ENCODE measurements around the gene KCTD20.
"Not testable (repeated sequence)": the region's sequence is repeated elsewhere in the genome, so short reads cannot be mapped to it uniquely, and the experiment has no call there.

The KCTD20 gene

DNA sequence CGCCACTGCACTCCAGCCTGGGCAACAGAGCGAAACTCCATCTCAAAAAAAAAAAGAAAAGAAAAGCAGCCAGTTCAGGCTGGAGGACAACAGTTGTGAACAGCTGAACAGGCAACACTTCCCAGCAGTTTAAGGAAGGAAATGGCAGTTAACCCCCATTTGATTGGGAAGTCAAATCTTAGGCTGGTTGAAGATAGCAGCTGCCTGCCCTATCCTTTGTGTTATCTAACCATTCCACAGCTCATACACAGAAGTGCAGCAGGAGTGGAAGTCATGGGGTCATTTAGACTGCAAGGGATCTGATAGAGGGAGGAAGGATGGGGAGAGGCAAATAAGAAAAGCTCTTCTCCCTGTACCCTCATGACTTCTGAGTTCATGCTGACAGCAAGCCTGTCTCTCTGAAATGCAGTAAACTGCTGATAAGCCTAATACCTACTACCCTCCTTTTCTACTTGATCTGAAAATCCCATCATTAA is 35.3 kb downstream of the KCTD20 start:
- peaks cover 41% of the 10 kb centered on the region for H3K36me3 ChIP-seq (ENCODE audit: low read length)
- H3K79me2 ChIP-seq (ENCODE audit: insufficient read depth, low read length) = no peaks in the 10 kb centered on the region; the same call in 1 of the 2 replicates
- TF ChIP-seq, protein P1, sequence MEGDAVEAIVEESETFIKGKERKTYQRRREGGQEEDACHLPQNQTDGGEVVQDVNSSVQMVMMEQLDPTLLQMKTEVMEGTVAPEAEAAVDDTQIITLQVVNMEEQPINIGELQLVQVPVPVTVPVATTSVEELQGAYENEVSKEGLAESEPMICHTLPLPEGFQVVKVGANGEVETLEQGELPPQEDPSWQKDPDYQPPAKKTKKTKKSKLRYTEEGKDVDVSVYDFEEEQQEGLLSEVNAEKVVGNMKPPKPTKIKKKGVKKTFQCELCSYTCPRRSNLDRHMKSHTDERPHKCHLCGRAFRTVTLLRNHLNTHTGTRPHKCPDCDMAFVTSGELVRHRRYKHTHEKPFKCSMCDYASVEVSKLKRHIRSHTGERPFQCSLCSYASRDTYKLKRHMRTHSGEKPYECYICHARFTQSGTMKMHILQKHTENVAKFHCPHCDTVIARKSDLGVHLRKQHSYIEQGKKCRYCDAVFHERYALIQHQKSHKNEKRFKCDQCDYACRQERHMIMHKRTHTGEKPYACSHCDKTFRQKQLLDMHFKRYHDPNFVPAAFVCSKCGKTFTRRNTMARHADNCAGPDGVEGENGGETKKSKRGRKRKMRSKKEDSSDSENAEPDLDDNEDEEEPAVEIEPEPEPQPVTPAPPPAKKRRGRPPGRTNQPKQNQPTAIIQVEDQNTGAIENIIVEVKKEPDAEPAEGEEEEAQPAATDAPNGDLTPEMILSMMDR (IDR thresholded peaks at IDR 0.05; ENCODE audit: insufficient read depth, low read length, poor library complexity, severe bottlenecking) = no peak
- no peak for TF ChIP-seq EZH2phosphoT487 (conservative IDR thresholded peaks at IDR 0.05; ENCODE audit: low read length)
- H3K4me2 ChIP-seq (ENCODE audit: low read depth, low read length, poor library complexity, severe bottlenecking) = no peak overlapping the region
- no peaks in the 10 kb centered on the region for H3K9me3 ChIP-seq (ENCODE audit: insufficient read depth, low read length)
- no peaks in the 10 kb centered on the region for H4K20me1 ChIP-seq (ENCODE audit: low read depth, low read length)
- no peak overlapping the region for H3K4me3 ChIP-seq (ENCODE audit: insufficient read depth, low read length, poor library complexity, severe bottlenecking)
- no peak overlapping the region for H3K9ac ChIP-seq (ENCODE audit: low read length)
- no peak overlapping the region for H2AFZ ChIP-seq (ENCODE audit: low read depth, low read length, severe bottlenecking)
- no peaks in the 10 kb centered on the region for H3K27me3 ChIP-seq (ENCODE audit: low read length)
- H3K27ac ChIP-seq (ENCODE audit: low read depth, low read length) = no peak overlapping the region
- H3F3A ChIP-seq (ENCODE audit: insufficient read depth) = 0 out of 2 replicates have a peak, but pooled peaks cover 7% of the 10 kb centered on the region
- no peaks in the 10 kb centered on the region for H3K9me2 ChIP-seq (replicated peaks; ENCODE audit: insufficient read depth, low read length)

DNA sequence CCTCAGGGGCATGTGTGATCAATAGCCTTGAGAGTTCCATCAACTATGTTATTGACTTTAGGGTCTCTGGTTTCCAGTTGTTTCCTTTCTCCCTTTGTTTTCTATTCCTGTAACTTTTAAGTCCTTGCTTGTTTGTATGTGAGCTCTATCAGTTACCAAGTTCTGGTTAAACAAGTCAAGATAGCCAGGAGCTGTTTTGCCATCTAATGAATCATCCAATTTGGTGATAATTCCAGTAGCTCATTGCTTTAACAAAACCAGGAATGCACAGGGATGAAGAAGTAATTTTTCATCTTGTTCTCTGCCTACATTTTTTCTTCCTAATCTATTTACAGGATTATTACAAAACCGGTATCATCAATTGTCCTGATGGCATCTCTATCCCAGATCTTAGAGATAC is 36.5 kb downstream of the KCTD20 start:
- Histone ChIP-seq H3K79me2 (ENCODE audit: insufficient read depth, low read length) (no peaks in the 10 kb centered on the region; the same call in 1 of the 2 replicates), H3K27me3 (ENCODE audit: low read length) (no peaks in the 10 kb centered on the region), H4K20me1 (ENCODE audit: low read depth, low read length) (no peaks in the 10 kb centered on the region), H3K9me3 (ENCODE audit: insufficient read depth, low read length) (no peaks in the 10 kb centered on the region), H3K36me3 (ENCODE audit: low read length) (peaks cover 40% of the 10 kb centered on the region), H3K27ac (ENCODE audit: low read depth, low read length) (no peak overlapping the region), H2AFZ (ENCODE audit: low read depth, low read length, severe bottlenecking) (no peak overlapping the region), H3F3A (ENCODE audit: insufficient read depth) (0 out of 2 replicates have a peak, but pooled peaks cover 7% of the 10 kb centered on the region), H3K4me2 (ENCODE audit: low read depth, low read length, poor library complexity, severe bottlenecking) (no peak overlapping the region), H3K9ac (ENCODE audit: low read length) (no peak overlapping the region), H3K9me2 (replicated peaks; ENCODE audit: insufficient read depth, low read length) (no peaks in the 10 kb centered on the region), H3K4me3 (ENCODE audit: insufficient read depth, low read length, poor library complexity, severe bottlenecking) (no peak overlapping the region)
- no peak for TF ChIP-seq EZH2phosphoT487 (conservative IDR thresholded peaks at IDR 0.05; ENCODE audit: low read length)
- TF ChIP-seq, protein P1 (IDR thresholded peaks at IDR 0.05; ENCODE audit: insufficient read depth, low read length, poor library complexity, severe bottlenecking) = no peak

DNA sequence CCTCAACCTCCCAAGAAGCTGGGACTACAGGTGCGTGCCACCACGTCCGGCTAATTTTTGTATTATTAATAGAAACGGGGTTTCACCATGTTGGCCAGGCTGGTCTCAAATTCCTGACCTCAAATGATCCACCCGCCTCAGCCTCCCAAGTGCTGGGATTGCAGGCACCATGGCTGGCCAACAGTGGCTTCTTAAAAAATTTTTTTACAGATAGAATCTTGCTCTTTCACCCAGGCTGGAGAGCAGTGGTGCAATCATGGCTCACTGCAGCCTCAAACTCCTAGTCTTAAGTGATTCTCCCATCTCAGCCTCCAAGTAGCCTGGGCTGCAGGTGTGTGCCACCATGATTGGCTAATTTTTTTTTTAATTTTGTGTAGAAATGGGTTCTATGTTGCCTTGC is 40.5 kb downstream of the KCTD20 start:
- not testable (repeated sequence) for H3K79me2 ChIP-seq (ENCODE audit: insufficient read depth, low read length); H3K9ac ChIP-seq (ENCODE audit: low read length); H3K9me3 ChIP-seq (ENCODE audit: insufficient read depth, low read length); H3K4me3 ChIP-seq (ENCODE audit: insufficient read depth, low read length, poor library complexity, severe bottlenecking); H3K27me3 ChIP-seq (ENCODE audit: low read length); H3F3A ChIP-seq (ENCODE audit: insufficient read depth); H3K9me2 ChIP-seq (replicated peaks; ENCODE audit: insufficient read depth, low read length); H3K27ac ChIP-seq (ENCODE audit: low read depth, low read length); H2AFZ ChIP-seq (ENCODE audit: low read depth, low read length, severe bottlenecking); H3K4me2 ChIP-seq (ENCODE audit: low read depth, low read length, poor library complexity, severe bottlenecking); H4K20me1 ChIP-seq (ENCODE audit: low read depth, low read length)
- H3K36me3 ChIP-seq (ENCODE audit: low read length) = peaks cover 37% of the 10 kb centered on the region

DNA sequence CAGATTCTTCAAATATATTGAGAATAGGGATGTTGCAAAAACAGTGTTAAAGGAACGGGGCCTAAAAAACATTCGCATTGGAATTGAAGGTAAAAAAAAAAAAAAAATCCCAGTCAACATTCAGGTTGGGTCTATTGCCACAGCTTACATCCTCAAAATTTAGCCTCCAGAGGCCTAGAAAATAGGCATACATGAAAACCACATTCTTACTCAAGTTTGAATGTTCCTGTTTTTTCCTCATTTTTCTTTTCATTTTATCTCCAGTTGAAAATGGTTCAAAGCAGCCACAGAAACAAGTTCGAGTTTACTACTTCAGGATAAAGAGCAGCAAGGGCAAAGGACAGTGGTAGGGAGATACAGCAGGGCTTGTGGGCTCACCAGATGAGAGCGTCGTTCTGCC is 41.9 kb downstream of the KCTD20 start:
- Histone ChIP-seq H3F3A (ENCODE audit: insufficient read depth) (no peaks in the 10 kb centered on the region), H4K20me1 (ENCODE audit: low read depth, low read length) (no peaks in the 10 kb centered on the region), H3K4me3 (ENCODE audit: insufficient read depth, low read length, poor library complexity, severe bottlenecking) (no peak overlapping the region), H3K79me2 (ENCODE audit: insufficient read depth, low read length) (no peaks in the 10 kb centered on the region), H2AFZ (ENCODE audit: low read depth, low read length, severe bottlenecking) (no peak overlapping the region), H3K27ac (ENCODE audit: low read depth, low read length) (no peak overlapping the region), H3K4me2 (ENCODE audit: low read depth, low read length, poor library complexity, severe bottlenecking) (no peak overlapping the region), H3K9me2 (replicated peaks; ENCODE audit: insufficient read depth, low read length) (no peaks in the 10 kb centered on the region), H3K27me3 (ENCODE audit: low read length) (no peaks in the 10 kb centered on the region), H3K9me3 (ENCODE audit: insufficient read depth, low read length) (no peaks in the 10 kb centered on the region), H3K9ac (ENCODE audit: low read length) (no peak overlapping the region), H3K36me3 (ENCODE audit: low read length) (peaks cover 31% of the 10 kb centered on the region)
- TF ChIP-seq EZH2phosphoT487 (conservative IDR thresholded peaks at IDR 0.05; ENCODE audit: low read length) = no peak
- TF ChIP-seq, protein P1 (IDR thresholded peaks at IDR 0.05; ENCODE audit: insufficient read depth, low read length, poor library complexity, severe bottlenecking) = no peak

All from SU-DHL-6 (cell line).